Osteocyte (in vitro differentiated cells): Measurements from ENCODE around the gene HIKESHI. TPM values are rescaled to one million over a fixed set of nuclear protein-coding genes. Genes with fewer than 3 reads are reported as not detected.
"Not testable (repeated sequence)": the region's sequence is repeated elsewhere in the genome, so short reads cannot be mapped to it uniquely, and the experiment has no call there.

Source experiments
- DNase-seq: peaks from one replicate; pipeline ENCODE4 v3.0.0; 2021; ENCODE audit warnings: mixed read lengths; ENCODE audit not compliant: unreplicated experiment; ENCODE audit errors: extremely low spot score
- H3K27ac Mint-ChIP-seq: one replicate; pipeline ENCODE4 v1.8.0; 2021; ENCODE audit warnings: mild to moderate bottlenecking, mixed read lengths; ENCODE audit not compliant: unreplicated experiment
- H3K27me3 Mint-ChIP-seq: one replicate; pipeline ENCODE4 v1.8.0; 2021; ENCODE audit warnings: mixed read lengths; ENCODE audit not compliant: unreplicated experiment
- H3K36me3 Mint-ChIP-seq: one replicate; pipeline ENCODE4 v1.8.0; 2021; ENCODE audit warnings: mixed read lengths; ENCODE audit not compliant: unreplicated experiment
- H3K4me1 Mint-ChIP-seq: one replicate; pipeline ENCODE4 v1.8.0; 2021; ENCODE audit warnings: mixed read lengths; ENCODE audit not compliant: unreplicated experiment
- H3K4me3 Mint-ChIP-seq: one replicate; pipeline ENCODE4 v1.8.0; 2021; ENCODE audit warnings: mild to moderate bottlenecking, moderate library complexity, mixed read lengths; ENCODE audit not compliant: unreplicated experiment
- H3K9me3 Mint-ChIP-seq: one replicate; pipeline ENCODE4 v1.8.0; 2021; ENCODE audit warnings: mixed read lengths; ENCODE audit not compliant: unreplicated experiment
- total RNA-seq: library from RNA; stranded (reverse); gene quantifications from 2 replicates; pipeline ENCODE4 v1.2.1, GENCODE V29; 2021
- TF ChIP-seq, protein P1 (sequence below): fragments of 200-600 bp; sonication (generic); IDR thresholded peaks from 2 replicates; pipeline ENCODE4 v1.5.0; 2021; ENCODE audit warnings: antibody characterized with exemption, mild to moderate bottlenecking, moderate library complexity

The HIKESHI gene
- total RNA-seq, 1 donor from 2014 or later: 38.8 TPM

DNA sequence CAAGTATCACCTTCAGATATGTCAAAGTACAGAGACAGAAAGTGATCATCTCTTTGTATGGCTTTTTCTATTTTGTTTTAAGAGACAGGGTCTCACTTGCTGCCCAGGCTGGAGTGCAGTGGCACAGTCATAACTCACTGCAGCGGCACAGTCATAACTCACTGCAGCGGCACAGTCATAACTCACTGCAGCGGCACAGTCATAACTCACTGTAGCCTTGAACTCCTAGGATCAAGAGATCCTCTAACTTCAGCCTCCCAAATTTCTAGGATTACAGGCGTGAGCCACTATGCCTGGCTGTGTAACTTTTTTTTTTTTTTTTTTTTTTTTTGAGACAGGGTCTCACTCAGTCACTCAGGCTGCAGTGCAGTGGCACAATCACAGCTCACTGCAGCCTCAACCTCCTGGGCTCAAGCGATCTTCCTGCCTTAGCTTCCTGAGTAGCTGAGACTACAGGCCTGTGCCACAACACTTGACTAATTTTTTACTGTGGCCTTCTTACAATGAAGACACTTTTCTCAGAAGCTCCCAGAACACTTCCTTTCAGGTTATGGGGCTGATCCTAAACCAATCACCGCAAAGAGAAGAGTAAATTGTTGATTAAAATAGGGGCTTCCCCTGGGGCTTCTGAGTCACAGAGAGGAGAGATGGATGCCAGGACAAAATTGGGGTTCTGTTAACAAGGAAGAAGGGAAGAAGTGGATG is 9.0 kb upstream of the HIKESHI start:
- peaks cover 7% of the 10 kb centered on the region for H3K27me3 Mint-ChIP-seq
- no peaks in the 10 kb centered on the region for H3K9me3 Mint-ChIP-seq
- no peak for DNase-seq

DNA sequence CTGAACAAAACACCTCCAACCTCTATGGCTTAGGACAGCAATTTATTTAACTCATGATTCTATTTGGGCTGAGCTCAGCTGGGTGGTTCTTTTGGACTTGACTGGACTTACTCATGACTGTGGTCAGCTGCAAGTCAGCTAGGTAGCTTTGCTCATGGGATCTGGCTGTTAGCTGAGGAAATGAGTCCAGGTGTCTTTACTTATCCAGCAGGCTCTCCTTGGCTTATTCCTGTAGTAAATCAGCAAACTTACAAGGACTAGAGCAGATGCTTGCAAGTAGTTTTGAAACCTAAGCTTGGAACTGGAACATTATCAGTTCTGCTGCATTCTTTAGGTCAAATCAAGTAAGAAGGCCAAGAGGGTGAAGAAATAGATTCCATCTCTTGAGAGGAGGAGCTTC is 8.0 kb upstream of the HIKESHI start:
- TF ChIP-seq, protein P1, sequence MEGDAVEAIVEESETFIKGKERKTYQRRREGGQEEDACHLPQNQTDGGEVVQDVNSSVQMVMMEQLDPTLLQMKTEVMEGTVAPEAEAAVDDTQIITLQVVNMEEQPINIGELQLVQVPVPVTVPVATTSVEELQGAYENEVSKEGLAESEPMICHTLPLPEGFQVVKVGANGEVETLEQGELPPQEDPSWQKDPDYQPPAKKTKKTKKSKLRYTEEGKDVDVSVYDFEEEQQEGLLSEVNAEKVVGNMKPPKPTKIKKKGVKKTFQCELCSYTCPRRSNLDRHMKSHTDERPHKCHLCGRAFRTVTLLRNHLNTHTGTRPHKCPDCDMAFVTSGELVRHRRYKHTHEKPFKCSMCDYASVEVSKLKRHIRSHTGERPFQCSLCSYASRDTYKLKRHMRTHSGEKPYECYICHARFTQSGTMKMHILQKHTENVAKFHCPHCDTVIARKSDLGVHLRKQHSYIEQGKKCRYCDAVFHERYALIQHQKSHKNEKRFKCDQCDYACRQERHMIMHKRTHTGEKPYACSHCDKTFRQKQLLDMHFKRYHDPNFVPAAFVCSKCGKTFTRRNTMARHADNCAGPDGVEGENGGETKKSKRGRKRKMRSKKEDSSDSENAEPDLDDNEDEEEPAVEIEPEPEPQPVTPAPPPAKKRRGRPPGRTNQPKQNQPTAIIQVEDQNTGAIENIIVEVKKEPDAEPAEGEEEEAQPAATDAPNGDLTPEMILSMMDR: no peak
- Mint-ChIP-seq H3K4me1 (no peaks in the 10 kb centered on the region), H3K36me3 (no peaks in the 10 kb centered on the region), H3K27ac (no peak overlapping the region), H3K27me3 (peaks cover 7% of the 10 kb centered on the region), H3K4me3 (no peak overlapping the region), H3K9me3 (no peaks in the 10 kb centered on the region)
- no peak for DNase-seq

More for the DNA sequence above, 9.0 kb upstream of the HIKESHI start:
- Mint-ChIP-seq H3K27ac (no peak overlapping the region), H3K4me3 (no peak overlapping the region), H3K4me1 (no peaks in the 10 kb centered on the region), H3K36me3 (no peaks in the 10 kb centered on the region)
- TF ChIP-seq, protein P1: no peak

DNA sequence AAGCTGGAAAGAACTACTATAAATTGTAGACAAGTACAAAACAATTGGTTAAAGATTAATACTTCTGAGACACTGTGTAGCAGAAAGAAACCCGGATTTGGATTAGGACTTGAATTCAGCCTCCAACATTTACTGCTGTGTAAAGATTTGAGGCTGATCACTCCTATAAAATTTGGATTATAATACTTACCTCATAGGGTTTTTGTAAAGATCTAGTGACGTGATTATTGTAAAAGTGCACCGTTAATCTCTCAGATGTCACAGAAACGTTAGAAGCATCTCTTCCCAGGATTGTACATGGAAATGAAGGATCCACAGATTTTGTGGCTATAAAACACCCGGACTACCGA is 323 bp upstream of the HIKESHI start:
- no peak for DNase-seq
- TF ChIP-seq, protein P1: no peak
- H3K36me3 Mint-ChIP-seq: peaks cover 5% of the 10 kb centered on the region
- H3K27me3 Mint-ChIP-seq: peaks cover 12% of the 10 kb centered on the region
- H3K27ac Mint-ChIP-seq: no peak overlapping the region
- peaks cover 18% of the 10 kb centered on the region for H3K4me1 Mint-ChIP-seq
- no peaks in the 10 kb centered on the region for H3K9me3 Mint-ChIP-seq
- peak overlapping the region; percentile 100 for H3K4me3 Mint-ChIP-seq

DNA sequence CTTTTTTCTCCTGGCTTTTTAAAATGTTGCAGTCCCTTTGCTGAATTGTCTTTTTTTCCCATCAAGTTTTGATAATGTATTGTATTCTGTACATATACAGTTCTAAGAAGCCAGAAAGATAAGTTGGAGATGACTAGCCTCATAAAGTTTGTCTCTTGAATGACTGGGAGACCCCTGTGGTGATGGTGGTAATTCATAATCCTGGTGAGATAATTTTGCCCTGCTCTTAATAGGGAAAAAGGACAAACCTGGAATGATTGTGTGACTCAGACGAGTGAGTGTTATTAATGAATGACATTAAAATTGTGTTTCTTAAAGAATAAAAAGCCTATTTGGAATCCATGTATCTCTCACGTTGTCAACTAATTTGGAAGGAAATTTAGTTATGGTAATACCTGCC is 1.2 kb downstream of the HIKESHI start:
- TF ChIP-seq, protein P1: no peak
- Mint-ChIP-seq H3K36me3 (peaks cover 5% of the 10 kb centered on the region), H3K4me3 (peak overlapping the region; percentile 100), H3K27ac (peak overlapping the region; percentile 92), H3K9me3 (no peaks in the 10 kb centered on the region), H3K4me1 (peaks cover 18% of the 10 kb centered on the region), H3K27me3 (peaks cover 12% of the 10 kb centered on the region)
- no peak for DNase-seq

DNA sequence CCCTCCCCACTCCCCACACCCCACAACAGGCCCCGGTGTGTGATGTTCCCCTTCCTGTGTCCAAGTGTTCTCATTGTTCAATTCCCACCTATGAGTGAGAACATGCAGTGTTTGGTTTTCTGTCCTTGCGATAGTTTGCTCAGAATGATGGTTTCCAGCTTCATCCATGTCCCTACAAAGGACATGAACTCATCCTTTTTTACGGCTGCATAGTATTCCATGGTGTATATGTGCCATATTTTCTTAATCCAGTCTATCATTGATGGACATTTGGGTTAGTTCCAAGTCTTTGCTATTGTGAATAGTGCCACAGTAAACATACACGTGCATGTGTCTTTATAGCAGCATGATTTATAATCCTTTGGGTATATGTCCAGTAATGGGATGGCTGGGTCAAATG is 6.7 kb downstream of the HIKESHI start:
- not testable (repeated sequence) for H3K27me3 Mint-ChIP-seq, H3K27ac Mint-ChIP-seq, DNase-seq, H3K4me3 Mint-ChIP-seq, H3K4me1 Mint-ChIP-seq
- H3K9me3 Mint-ChIP-seq: peaks cover 13% of the 10 kb centered on the region
- peaks cover 36% of the 10 kb centered on the region for H3K36me3 Mint-ChIP-seq

DNA sequence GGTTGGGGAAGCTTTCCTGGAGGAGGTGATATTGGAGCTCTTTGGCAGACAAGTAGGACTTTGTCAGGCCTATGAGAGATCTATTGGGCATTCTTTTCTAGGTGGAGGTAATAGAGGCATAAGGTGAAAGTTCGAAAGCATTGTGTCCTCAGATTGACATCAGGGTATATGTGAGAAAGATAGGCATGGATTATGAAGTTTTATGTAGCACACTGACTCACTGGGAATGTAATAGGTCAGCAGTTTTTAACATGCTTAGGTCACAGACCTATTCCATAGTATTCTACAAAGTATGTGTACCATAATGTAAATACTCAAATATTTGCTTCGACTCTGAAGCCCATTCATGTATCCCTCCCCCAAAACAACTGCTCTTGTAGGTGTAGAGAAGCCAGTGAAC is 11.8 kb downstream of the HIKESHI start:
- DNase-seq: no peak
- Mint-ChIP-seq H3K27me3 (no peaks in the 10 kb centered on the region), H3K36me3 (peaks cover 49% of the 10 kb centered on the region), H3K4me1 (peaks cover 6% of the 10 kb centered on the region), H3K4me3 (no peak overlapping the region), H3K9me3 (peaks cover 13% of the 10 kb centered on the region), H3K27ac (no peak overlapping the region)
- TF ChIP-seq, protein P1: no peak
